Cardiac muscle cell (in vitro differentiated cells and primary cell): ENCODE results near the gene TPRG1L. TPM values are rescaled to one million over a fixed set of nuclear protein-coding genes. Genes with fewer than 3 reads are reported as not detected.

Source experiments
- DNase-seq, 2 donors: peaks; one replicate each; pipeline versions ENCODE4 v3.0.0 to v3.0.0-alpha.2; 2010 to 2017; ENCODE audit warnings: low read depth in 1 of 2, low spot score in 1 of 2
- H3K27ac ChIP-seq: fragments of 200-600 bp; sonication (generic); 2 replicates; pipeline ENCODE4 v1.5.1; 2016
- H3K27me3 ChIP-seq: fragments of 200-600 bp; sonication (generic); 2 replicates; pipeline ENCODE4 v1.6.0; 2016; ENCODE audit warnings: control low read depth
- H3K36me3 ChIP-seq: fragments of 200-600 bp; sonication (generic); 2 replicates; pipeline ENCODE4 v1.5.1; 2016; ENCODE audit warnings: control low read depth
- H3K4me1 ChIP-seq: fragments of 200-600 bp; sonication (generic); 2 replicates; pipeline ENCODE4 v1.8.1; 2017; ENCODE audit warnings: low read depth, mild to moderate bottlenecking, mixed run types
- H3K4me3 ChIP-seq: fragments of 200-600 bp; sonication (generic); 2 replicates; pipeline ENCODE4 v1.5.1; 2016; ENCODE audit warnings: mild to moderate bottlenecking
- H3K9me3 ChIP-seq: fragments of 200-600 bp; sonication (generic); 2 replicates; pipeline ENCODE4 v1.5.1; 2017; ENCODE audit warnings: low read depth, mild to moderate bottlenecking, control low read depth
- polyA plus RNA-seq: library from polyadenylated mRNA; unstranded; fragments of >200 nt; fragmentation: Nextera tagmentation; extraction: Ambion mirVana; gene quantifications from 2 replicates; pipeline ENCODE4 v1.2.1, GENCODE V29; 2016
- total RNA-seq: library from RNA; depleted of rRNA; stranded (reverse); fragments of >200 nt; gene quantifications from 2 replicates; pipeline ENCODE4 v1.2.3, GENCODE V29; 2016
- TF ChIP-seq, protein P1 (sequence below): IDR thresholded peaks from 2 replicates; pipeline ENCODE4 v1.5.1; 2012; ENCODE audit warnings: low read depth, mild to moderate bottlenecking, low read length

The TPRG1L gene
- total and polyA plus RNA-seq, 2 experiments from 2014 or later = 9.3 to 32.3 TPM

- Histone ChIP-seq H3K27me3 (peaks cover 55% of the 10 kb centered on the region), H3K27ac (no peak overlapping the region), H3K36me3 (peaks cover 5% of the 10 kb centered on the region), H3K4me3 (peak overlapping the region; percentile 76), H3K4me1 (no peaks in the 10 kb centered on the region), H3K9me3 (no peaks in the 10 kb centered on the region)
- TF ChIP-seq, protein P1, sequence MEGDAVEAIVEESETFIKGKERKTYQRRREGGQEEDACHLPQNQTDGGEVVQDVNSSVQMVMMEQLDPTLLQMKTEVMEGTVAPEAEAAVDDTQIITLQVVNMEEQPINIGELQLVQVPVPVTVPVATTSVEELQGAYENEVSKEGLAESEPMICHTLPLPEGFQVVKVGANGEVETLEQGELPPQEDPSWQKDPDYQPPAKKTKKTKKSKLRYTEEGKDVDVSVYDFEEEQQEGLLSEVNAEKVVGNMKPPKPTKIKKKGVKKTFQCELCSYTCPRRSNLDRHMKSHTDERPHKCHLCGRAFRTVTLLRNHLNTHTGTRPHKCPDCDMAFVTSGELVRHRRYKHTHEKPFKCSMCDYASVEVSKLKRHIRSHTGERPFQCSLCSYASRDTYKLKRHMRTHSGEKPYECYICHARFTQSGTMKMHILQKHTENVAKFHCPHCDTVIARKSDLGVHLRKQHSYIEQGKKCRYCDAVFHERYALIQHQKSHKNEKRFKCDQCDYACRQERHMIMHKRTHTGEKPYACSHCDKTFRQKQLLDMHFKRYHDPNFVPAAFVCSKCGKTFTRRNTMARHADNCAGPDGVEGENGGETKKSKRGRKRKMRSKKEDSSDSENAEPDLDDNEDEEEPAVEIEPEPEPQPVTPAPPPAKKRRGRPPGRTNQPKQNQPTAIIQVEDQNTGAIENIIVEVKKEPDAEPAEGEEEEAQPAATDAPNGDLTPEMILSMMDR = no peak
- no peak for DNase-seq
These were observed 25.6 kb downstream of the TPRG1L start for GRCh38 chr1:3650248-3651025.

GRCh38 chr1:3651026-3651929 is 26.5 kb downstream of the TPRG1L start:
- Histone ChIP-seq H3K4me1 (no peaks in the 10 kb centered on the region), H3K36me3 (peaks cover 4% of the 10 kb centered on the region), H3K27ac (no peak overlapping the region), H3K27me3 (peaks cover 63% of the 10 kb centered on the region), H3K9me3 (no peaks in the 10 kb centered on the region), H3K4me3 (no peak overlapping the region)
- peak in 1 of 2 donors; percentile 7 for DNase-seq
- TF ChIP-seq, protein P1 = no peak

- Histone ChIP-seq H3K9me3 (no peaks in the 10 kb centered on the region), H3K27ac (no peak within 1 kb of the TSS), H3K27me3 (peaks cover 71% of the 10 kb centered on the region), H3K4me1 (no peaks in the 10 kb centered on the region), H3K4me3 (peak within 1 kb of the TSS; percentile 18), H3K36me3 (no peaks in the 10 kb centered on the region)
- peak in 1 of 2 donors; percentile 6 for DNase-seq
- TF ChIP-seq, protein P1 = no peak
These were observed 27.2 kb downstream of the TPRG1L start, which contains the start of gene TP73 for GRCh38 chr1:3651930-3652547. TSS of gene TP73 (plus strand) at chr1:3652516. CDS start at chr1:3682366, 29,850 bp downstream.

DNA sequence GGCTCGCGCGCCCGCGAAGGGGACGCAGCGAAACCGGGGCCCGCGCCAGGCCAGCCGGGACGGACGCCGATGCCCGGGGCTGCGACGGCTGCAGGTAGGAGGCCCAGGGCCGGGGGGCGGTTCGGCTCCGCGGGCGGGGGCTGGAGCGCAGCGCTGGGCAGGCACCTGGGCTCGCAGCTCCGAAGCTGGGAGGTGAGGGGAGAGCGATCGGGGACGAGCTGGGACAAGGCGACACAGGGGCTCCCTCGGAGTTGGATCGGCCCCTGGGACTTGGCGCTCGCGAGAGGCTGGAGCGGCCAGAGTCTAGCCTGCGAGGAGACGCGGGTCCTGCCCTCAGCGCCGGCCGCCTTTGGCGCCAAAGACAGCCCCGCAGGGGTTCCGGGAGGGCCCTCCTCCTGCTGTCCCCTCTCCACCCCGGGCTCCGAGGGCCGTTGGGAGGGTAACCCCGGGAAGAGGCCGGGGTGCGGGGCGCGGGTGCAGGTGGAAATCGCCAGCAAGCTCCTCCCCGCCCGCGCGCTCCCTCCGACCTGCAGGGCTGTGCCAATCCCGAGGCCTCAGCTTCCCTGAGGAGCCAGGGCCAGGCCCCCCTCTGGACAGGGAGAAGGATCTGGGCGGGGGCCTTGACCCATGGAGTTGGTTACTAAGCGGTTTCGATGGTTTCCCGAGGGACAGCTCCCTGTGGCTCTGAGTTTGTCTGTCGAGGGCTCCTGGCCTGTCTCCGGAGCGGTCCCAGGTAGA is 27.9 kb downstream of the TPRG1L start:
- no peak overlapping the region for H3K27ac ChIP-seq
- H3K36me3 ChIP-seq = no peaks in the 10 kb centered on the region
- H3K4me3 ChIP-seq = peak overlapping the region; percentile 18
- H3K27me3 ChIP-seq = peaks cover 77% of the 10 kb centered on the region
- no peak for DNase-seq
- H3K4me1 ChIP-seq = no peaks in the 10 kb centered on the region
- TF ChIP-seq, protein P1 = no peak
- H3K9me3 ChIP-seq = no peaks in the 10 kb centered on the region

DNA sequence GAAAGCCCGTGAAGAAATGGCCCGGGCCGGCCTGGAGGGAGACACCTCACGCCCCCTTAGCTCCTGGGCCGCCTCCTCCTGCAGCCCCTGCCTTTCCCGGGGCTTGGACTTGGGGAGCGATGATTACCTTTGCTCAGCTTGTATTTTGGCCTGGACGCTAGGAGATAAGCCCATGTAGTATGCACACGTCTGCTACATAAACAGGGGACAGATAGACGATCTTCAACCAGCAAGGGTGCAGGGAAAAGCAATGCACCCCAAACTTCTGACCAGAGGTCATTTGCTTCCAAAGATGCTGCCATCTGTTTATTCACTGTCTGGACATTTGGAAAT is 28.4 kb downstream of the TPRG1L start:
- peaks cover 80% of the 10 kb centered on the region for H3K27me3 ChIP-seq
- no peaks in the 10 kb centered on the region for H3K9me3 ChIP-seq
- H3K36me3 ChIP-seq = no peaks in the 10 kb centered on the region
- TF ChIP-seq, protein P1 = no peak
- H3K4me3 ChIP-seq = no peak overlapping the region
- DNase-seq = no peak
- H3K4me1 ChIP-seq = no peaks in the 10 kb centered on the region
- no peak overlapping the region for H3K27ac ChIP-seq
